Sciatic nerve (tissue), 2 donors: ENCODE measurements around the gene POLR2I. TPM values are rescaled to one million over a fixed set of nuclear protein-coding genes. Genes with fewer than 3 reads are reported as not detected.
A peak's percentile ranks its signal among the peaks of the same experiment; 100 is the strongest.

ENCODE experiments used
- ATAC-seq: fragments of 200-7000 bp; cut with Tn5 transposase; one replicate; pipeline ENCODE4 v1.9.1; 2020; ENCODE audit warnings: mild to moderate bottlenecking, moderate library complexity
- DNase-seq: peaks from one replicate; pipeline ENCODE4 v3.0.0-alpha.2; 2020; ENCODE audit warnings: low spot score
- intact Hi-C: fragments of 100-400 bp; cut with DNase I; formaldehyde crosslinking; loops from one replicate; pipeline ENCODE4 v1.14.2; 2022
- total RNA-seq: library from RNA; stranded (reverse); fragmentation: NEBNext Ultra II Directional; extraction: Animal tissue kit (Norgen Biotek cat#: 25700); gene quantifications from one replicate; pipeline ENCODE4 v1.2.1, GENCODE V29; 2021
- donor health status: DM: no; HTN: no; CAD: no.
- donor health status: DM: no; HTN: no; CAD: no.

POLR2I gene
- total RNA-seq, 1 donor from 2014 or later = 60.5 TPM

DNA sequence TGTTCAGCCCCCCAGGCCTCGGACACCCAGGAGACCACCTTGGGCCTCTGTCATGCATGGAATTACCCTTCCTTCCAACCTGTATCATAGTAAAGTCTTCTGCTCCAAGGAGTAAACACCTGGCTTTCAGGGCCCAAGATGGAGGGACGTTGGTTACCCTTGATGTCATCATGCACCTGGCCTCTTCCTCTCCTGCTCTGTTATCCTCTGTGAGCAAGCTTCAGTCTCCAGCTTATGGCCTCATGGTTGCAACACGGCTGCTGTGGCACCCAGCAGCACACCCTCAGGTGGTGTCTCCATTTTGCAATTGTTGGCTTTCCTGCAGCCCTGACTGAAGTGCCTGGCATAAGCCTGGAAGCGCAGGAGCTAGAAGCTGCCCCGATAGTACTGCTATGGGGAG is 7.7 kb downstream of the POLR2I start:
- DNase-seq (no peak), ATAC-seq (no peak)
- intact Hi-C loops = no loop called here

DNA sequence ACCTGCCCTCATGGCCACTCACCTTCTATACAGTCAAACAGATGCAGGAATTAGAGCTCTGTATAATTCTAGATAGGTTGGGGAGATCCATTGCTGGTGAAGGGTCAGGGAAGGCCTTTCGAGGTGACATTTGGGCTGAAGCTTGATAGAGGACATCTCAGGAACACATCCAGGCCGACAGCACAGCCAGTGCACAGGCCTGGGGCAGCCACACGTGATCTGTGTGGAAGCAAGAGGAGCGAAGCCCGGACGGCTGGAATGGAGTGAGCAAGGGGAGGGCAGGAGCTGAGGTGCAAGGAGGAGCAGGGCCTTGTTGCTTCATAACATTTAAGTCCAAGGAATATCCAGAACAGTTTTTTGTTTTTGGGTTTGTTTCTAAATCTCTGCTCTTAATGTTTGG is 8.2 kb downstream of the POLR2I start:
- intact Hi-C loops = no loop called here
- ATAC-seq (no peak), DNase-seq (no peak)

DNA sequence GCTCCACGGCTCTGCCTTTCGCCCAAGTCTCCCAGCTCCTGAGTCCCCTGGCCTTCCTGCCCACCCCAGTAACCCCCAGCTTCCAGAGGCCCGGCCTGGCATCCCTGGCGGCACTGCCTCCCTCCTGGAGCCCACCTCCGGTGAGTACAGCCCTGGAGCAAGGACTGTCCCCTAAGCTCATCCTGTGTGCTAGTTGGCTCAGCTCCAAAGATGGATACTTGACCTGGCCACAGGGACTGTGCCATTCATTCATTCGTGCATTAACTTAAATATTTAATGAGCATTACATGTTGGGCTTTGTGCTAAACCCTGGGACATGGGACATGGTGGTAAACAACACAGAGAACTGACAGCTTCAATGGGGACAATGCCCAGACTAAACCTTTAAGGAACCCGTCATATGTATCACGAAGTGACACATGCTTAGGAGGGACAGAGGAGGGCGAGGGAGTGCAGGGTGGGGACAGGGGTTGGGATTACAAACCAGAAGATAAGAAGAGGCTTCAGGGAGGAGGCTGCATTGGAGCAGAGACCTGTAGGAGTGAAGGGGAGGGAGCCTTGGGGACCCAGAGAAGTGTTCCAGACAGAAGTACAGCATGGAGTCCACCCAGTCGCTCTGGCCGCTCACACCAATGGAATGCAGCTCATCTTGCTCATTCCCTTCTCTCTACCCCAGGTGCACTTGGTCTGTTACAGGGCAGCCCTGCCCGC is 10.7 kb downstream of the POLR2I start:
- no peak for ATAC-seq
- no peak for DNase-seq
- intact Hi-C loops = no loop called here

DNA sequence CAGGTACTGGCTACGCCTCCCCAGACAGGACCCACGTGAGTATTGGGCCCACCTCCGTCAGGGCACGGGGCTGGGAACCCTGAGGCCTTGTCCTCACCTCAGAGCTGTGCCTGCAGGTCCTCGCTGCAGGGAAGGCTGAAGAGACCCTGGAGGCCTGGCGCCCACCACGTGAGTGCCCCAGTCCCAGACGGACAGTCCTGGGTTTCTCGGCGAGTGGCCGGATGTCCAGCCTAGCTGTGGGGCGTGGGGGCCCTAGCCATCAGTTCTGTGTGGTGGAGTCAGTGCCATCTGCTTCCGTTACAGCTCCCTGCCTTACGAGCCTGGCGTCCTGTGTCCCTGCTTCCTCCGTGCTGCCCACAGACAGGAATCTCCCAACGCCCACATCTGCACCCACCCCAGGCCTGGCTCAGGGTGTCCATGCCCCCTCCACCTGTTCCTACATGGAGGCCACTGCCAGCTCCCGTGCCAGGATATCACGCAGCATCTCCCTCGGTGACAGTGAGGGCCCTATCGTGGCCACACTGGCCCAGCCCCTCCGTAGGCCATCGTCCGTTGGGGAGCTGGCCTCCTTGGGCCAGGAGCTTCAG is 11.5 kb downstream of the POLR2I start:
- no peak for ATAC-seq
- no peak for DNase-seq
- intact Hi-C loops = no loop called here

DNA sequence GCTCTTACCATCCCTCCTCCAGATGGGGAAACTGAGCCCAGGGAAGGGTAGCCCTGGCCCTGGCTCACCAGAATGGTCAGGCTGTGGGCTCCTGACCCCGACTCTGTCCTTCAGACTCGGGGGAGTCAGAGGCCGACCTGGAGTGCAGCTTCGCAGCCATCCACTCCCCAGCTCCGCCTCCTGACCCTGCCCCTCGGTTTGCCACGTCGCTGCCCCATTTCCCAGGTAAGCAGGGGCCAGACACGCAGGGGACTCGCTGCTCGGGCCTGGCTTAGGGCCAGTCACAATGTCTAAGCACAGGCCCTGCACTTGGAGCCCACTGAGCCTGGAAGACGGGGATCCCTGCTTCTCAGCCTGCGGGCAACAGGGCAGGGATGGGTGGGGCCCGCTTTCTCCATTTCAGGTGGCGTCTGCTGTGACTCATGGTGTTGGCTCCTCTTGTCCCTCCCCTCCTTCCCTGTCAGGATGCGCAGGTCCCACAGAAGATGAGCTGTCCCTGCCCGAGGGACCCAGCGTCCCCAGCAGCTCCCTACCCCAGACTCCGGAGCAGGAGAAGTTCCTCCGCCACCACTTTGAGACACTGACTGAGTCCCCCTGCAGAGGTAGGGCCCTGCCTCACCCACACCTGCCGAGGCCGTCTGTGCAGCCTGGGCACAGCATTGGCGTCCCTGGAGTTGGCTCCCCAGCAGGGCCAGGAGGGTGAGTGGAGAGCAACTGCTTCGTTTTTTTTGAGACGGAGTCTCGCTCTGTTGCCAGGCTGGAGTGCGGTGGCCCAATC is 12.9 kb downstream of the POLR2I start:
- intact Hi-C loops = no loop called here
- DNase-seq = no peak
- no peak for ATAC-seq

DNA sequence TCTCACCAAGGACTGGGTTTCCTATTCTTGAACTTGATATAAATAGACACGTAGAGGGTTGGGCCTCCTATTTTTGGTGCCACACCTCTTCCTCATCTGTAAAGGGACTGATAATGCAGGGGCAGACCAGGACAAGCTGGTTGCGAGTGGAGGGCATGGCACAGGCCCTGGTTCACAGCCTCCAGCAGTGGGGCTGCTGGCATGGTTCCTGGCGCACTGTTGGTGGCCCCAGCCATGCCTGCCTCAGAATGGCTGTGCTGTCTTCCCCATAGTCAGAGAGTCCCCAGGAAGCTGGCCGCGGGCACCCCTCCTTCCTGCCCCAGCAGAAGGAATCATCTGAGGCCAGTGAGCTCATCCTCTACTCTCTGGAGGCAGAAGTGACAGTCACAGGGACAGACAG is 14.2 kb downstream of the POLR2I start:
- intact Hi-C loops = no loop called here
- no peak for ATAC-seq
- no peak for DNase-seq

DNA sequence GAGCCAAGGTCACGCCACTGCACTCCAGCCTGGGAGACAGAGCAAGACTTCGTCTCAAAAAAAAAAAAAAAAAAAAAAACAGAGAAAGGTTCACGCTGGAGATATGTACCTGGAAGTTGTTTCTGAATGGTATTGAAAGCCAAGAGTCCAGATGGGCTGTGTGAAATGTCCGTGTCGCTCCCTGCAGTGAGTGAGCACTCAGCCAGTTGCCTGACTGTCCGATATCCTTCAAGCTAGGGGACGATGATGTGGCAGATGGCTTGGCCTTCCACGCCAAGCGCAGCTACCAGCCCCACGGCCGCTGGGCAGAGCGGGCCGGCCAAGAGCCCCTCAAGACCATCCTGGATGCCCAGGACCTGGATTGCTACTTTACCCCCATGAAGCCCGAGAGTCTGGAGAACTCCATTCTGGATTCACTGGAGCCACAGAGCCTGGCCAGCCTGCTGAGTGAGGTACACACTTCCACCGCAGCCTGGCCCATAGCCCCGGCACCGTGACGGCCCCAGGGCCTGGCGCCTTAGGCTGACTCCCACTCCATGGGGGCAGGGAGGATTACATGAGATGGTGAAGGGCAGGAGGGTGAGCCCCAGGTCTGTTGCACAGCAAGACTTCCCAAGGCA is 15.4 kb downstream of the POLR2I start:
- intact Hi-C loops = no loop called here
- DNase-seq (no peak), ATAC-seq (no peak)

DNA sequence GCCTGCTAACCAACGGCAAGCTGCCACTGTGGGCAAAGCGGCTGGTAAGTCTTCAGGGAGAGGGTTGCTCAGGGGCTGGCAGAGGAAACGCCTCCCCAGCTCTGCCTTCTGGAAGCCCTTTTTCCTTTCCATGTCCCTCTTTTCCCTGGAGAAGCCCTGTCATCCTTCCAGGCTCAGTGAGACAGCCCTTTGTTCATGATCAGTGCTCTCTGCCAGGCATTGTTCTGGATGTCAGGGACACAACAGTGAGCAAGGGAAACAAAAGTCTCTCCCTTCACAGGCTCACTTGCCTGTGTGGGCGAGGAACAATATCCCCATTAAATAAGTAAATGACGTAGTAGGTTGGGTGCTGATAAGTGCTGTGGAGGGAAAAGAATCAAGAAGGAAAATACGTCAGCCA is 17.6 kb downstream of the POLR2I start:
- DNase-seq (no peak), ATAC-seq (peak; percentile 77)
- intact Hi-C loops = no loop called here

DNA sequence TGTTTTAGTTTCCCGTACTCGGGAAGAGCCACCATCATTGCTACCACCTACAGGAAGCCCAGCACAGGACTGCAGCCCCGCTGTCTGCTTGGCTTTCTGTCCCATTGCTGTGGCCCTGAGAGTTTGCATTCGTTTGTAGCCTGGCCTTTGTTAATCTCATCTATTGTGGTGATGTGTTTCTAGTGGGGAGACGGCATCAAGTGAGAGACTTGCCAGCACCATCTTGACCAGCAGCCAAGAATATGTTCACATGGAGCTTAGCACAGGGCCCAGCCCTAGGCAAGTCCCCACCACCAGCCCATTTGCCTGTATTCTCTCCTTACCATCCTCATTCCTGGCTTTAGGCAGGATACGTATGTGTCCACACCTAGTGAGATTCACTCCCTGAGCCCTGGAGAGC is 21.0 kb downstream of the POLR2I start:
- ATAC-seq (no peak), DNase-seq (no peak)
- intact Hi-C loops = no loop called here

DNA sequence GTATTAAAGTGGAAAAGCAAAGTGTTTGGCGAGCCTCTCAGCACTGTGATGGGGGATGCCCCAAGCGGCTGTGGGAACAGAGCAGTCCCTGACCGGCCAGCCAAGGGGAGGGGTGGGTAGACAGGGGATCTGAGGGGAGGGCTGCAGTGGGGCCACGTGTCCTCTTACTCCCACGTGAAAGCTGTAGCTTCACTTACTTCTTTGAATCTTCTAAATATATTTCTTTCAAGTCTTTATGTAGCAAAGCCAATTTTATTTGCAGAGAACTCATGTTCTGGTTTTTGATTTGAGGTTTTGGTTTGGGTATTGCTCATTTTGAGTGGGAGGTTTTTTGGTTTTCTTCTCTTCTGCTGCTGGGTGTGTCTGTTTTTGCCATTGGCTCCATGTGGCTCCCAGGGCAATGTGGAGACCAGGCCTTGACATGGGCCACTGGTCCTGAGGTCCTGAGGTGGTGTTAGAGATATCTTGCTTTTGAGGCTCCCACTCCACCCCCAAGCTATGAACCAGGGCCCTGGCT is 21.5 kb downstream of the POLR2I start:
- DNase-seq (no peak), ATAC-seq (no peak)
- intact Hi-C loops = no loop called here

DNA sequence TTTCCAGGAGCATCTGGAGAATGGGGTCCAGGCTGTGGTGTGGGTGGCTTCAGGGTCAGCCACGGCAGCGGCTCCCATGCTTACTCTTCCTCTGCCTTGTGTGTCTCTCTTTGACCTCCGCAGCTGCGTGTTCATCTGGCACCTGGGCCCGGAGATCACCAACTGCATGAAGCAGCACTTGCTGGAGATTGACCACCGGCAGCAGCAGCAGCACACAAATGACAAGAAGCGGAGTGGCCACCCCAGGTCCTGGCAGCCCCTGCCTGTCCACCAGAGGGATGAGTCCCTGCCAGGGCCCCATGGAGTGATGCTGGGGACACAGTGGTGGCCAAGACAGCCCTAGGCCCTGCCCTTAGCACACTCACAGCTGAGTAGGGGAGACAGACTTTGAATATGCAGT is 22.1 kb downstream of the POLR2I start:
- ATAC-seq = no peak
- intact Hi-C loops = no loop called here
- no peak for DNase-seq

DNA sequence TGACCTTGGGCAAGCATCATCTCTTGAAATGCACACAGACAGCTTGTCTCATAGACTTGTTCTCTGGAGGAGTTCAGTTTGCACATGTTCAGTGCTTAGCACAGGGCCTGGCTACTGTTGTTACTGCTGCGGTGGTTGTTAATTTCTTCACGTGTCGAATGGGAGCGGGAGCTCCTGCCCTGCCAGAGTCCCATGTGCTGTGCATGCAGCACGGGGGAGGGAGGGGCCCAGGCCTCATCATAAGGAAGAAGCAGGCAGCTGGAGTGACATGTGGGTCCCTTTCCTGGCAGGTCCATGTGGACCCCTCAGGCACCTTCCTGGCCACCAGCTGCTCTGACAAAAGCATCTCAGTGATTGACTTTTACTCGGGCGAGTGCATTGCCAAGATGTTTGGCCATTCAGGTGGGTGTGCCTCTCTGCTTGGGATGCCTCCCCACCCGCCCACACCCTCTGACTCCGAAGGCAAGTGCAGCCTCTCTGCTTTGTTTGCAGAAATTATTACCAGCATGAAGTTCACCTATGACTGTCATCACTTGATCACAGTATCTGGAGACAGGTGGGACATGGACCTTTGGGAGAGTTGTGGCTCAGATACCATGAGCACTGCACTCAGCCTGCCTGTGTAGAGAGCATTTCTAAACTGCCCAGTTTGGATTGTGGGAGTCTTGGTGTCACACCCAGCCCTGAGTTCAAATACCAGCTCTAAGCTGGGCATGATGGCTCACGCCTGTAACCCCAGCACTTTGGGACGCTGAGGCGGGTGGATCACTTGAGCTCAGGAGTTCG is 23.6 kb downstream of the POLR2I start:
- DNase-seq (no peak), ATAC-seq (no peak)
- intact Hi-C loops = no loop called here

DNA sequence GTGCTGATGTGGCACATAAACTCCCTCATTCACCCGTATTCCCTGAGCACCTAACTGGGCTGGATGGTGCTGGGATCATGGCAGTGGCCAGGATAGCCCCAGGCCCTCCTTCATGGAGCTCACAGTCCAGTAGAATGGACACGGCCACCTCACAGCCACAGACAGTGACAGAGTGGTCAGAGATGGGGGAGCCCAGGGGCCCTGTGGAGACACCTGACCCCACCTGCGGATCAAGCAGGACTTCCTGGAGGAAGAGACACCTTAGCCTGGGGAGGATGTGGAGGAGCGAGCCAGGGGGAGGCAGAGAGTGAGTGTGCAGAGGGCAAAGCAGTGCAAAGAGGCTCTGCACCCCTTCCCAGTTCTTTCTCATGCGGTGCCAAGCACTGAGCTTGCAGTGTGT is 24.8 kb downstream of the POLR2I start:
- ATAC-seq (no peak), DNase-seq (no peak)
- intact Hi-C loops = no loop called here

DNA sequence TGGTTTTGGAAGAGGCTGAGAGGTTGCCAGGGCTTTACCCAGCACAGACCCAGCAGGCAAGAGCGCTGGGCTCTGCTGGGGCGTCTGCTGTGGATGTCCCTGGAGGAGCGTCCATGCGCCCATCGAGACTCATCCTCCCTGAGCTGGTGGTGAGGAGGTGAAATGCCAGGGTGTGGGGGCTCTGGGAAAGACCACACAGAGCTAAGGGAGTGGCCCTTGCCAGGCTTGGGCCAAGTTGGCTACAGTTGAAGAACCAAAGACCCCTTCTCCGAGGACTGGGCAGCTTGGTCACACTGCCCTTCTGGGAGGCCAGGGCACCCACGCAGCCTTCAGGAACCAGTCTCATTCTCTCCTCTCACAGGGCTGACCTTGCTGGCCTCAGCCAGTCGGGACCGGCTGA is 28.3 kb downstream of the POLR2I start:
- intact Hi-C loops = no loop called here
- ATAC-seq (no peak), DNase-seq (no peak)

DNA sequence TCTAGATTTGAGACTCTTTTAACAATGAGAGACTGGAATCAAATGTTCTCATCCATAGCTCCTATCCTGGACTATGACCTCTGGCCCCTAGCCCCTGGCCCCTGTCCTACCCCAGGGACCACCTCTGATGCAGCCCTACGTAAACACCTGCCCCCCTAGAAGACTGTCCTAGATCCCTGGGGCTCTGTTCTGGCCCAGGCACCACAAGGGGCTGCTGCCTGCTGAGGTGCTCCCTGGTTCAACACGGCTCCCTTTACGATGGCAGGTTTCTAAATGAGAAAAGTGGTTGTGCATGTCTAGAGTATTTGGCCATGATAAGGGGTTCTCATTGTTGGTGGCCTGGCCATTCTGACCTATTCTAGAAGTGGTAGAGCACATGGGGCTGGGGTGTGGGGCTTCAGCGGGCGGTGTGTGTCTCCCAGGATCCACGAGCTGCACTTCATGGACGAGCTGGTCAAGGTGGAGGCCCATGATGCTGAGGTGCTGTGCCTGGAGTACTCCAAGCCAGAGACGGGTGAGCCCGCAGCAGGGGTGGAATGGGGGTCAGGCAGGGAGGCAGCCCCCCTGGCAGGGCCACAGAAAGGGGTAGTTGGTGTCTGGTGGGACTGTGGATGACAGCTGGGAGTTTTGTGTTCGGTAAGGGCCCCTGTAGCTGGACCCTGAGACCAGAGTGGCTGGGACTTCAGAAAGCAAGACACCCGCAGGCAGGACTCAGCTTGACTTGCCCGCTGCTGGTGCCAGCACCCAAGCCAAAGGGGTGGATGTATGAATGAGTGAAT is 30.3 kb downstream of the POLR2I start:
- ATAC-seq = no peak
- no peak for DNase-seq
- intact Hi-C loops = loop anchor here (5.0 kb wide), 1 partner anchor 1003 kb away; no protein-coding TSS in a partner anchor

DNA sequence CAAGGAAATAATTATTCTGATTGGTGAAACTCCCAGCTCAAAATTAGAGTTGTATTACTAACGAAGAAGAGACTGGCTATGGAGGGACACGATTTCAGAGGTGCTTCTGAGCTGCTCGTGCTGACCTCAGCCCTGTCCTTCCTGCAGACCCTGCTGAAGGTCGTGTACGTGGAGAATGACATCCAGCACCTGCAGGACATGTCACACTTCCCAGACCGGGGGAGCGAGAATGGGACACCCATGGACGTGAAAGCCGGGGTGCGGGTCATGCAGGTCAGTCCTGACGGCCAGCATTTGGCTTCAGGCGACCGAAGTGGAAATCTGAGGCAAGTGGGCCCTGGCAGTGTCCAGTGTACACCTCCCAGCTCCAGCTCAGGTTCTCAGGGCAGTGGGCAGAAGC is 31.8 kb downstream of the POLR2I start:
- intact Hi-C loops = loop anchor here (5.0 kb wide), 1 partner anchor 1004 kb away; no protein-coding TSS in a partner anchor
- DNase-seq (no peak), ATAC-seq (no peak)

DNA sequence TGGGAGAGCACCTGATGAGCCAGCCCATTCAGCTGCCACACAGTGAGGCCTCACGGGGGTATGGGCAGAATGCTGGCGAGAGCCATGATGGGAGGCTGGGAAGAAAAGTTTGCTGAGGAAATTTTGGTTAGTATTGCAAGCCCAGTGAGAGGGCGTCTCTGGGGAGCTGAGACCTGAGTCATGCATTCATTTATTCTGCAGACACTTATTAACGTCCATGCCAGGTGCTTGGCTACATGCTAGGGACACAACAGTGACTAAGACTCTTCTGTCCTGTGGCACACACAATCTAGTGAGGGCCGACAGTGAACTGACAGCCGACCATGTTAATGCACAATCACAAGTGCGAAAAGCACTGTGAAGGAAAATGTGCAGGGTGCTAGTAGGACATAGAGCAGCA is 32.8 kb downstream of the POLR2I start:
- ATAC-seq = peak; percentile 61
- intact Hi-C loops = loop anchor here (5.0 kb wide), 1 partner anchor 1005 kb away; no protein-coding TSS in a partner anchor
- no peak for DNase-seq

DNA sequence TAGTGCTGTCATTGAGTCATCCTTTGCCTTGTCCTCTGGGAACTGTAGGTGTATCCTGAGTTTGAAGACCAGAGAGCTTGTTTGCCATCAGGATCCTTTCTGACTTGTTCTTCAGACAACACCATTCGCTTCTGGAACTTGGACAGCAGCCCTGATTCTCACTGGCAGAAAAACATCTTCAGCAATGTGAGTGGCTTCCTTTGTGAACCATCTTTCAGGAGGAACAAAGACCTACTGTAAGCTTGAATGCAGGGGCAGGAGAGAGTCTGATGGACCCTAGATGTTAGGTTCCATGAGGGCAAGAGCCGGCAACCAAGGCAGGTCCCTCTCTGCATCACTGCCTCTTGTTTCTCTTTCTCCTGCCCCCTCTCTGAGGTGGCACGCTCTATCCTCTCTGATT is 33.3 kb downstream of the POLR2I start:
- peak; percentile 79 for ATAC-seq
- DNase-seq = no peak
- intact Hi-C loops = loop anchor here (5.0 kb wide), 1 partner anchor 1006 kb away; no protein-coding TSS in a partner anchor
